Stimulated activated CD4-positive, alpha-beta T cell treated with anti-CD3 and anti-CD28 coated beads, Interleukin-15, amount 100 ng/mL, for 48 hours (primary cell): ENCODE measurements around the gene ZNFX1.
"Not testable (repeated sequence)": the region's sequence is repeated elsewhere in the genome, so short reads cannot be mapped to it uniquely, and the experiment has no call there.

Experiments
- DNase-seq, 2 donors: peaks; one replicate each; pipeline ENCODE4 v3.0.0-alpha.2; 2020; ENCODE audit warnings: low read depth in 2 of 2

Gene ZNFX1

DNA sequence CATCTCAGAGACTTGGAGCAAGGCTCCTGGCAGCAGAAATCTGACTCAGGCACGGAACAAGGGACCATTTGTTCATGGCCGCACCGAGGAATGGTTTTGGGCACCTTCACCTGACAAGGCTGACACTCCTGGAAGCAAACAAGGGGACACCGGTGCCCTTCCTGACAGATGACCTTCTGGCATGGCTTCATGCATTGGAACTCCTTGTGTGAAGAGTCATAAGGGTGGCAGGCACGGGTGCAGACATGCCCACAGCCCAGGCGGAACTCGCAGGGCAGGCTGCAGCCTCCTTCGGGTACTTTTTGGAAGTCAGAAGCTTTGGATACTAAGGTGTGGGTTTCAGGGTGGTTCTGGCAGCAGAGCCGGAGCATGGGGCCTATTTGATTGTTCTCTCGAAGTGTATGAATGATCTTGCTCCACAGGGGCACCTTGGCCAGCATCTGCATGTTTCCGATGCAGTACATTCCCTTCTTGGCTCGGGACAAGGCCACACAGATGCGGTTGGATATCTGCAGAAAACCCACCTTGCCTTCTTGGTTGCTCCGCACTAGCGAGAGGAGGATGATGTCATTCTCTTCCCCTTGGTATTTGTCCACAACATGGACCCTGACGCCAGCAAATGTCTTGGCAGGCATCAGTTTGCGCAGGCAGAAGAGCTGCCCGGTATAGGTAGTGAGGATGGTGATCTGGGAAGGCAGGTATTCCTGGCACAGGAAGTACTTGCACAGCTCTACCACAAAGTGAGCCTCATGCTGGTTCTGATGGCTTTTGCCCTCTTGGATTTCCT is 28.8 kb downstream of the ZNFX1 start:
- no peak for DNase-seq

DNA sequence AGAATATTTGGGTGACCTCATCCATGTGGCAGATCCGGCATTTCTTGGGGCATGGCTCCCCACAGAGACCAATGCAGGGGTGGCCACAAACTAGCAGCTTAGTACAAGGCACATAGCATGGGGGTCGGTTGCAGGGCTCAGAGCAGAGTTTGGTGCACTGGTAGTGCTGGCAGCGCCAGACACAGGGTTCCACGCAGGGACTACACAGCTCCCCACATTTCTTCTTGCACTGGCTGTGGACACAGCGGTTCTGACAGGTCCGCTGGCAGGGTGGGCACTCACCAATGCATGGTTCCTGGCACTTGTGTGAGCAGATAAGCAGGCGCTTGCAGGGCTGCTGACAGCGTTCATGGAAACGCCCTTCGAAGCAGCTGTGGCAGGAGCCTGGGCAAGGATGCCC is 29.6 kb downstream of the ZNFX1 start:
- no peak for DNase-seq

DNA sequence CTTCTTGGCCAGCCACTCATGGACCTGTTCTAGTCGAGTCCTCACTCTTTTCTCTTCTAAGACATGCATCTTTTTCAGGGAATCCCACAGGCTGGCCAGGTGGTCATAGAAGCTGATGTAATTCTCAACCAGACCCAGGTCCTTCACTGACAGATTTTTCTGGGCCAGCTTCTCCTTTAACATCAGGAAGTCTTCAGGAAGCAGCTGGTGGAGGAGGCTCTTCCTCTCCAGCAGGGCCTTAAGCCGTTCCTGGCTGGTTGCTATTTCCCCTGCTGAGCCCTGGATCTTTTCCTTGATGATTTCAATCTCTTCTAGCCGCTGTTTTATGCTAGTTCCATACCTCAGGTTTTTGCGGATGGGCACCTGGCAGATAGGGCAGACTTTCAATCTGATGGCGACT is 30.1 kb downstream of the ZNFX1 start:
- no peak for DNase-seq

DNA sequence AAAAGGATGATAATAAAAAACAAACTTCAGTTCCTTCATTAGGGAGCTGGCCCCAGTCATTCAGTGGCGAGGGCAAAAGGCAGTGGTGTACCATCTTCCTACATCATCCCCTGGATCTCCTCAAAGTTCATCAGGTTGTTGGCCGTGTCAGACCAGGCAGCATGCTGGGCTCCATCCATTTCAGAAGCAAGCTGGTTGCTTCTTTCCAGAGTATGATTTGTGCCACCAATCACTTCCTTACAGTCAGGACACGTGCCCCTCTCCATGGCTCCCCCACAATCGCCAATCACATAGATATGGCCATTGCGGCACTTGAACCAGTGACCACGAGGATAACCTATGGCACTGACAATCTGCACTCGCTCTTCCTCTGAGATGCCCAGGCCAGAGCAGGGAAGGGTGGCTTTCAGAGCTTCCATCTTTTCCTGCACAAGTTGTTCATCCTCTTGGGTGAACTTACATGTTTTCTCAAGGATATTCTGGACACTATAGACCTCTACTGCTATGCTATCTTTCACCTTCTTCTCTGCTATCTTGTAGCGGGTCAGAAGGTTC is 30.6 kb downstream of the ZNFX1 start:
- no peak for DNase-seq

DNA sequence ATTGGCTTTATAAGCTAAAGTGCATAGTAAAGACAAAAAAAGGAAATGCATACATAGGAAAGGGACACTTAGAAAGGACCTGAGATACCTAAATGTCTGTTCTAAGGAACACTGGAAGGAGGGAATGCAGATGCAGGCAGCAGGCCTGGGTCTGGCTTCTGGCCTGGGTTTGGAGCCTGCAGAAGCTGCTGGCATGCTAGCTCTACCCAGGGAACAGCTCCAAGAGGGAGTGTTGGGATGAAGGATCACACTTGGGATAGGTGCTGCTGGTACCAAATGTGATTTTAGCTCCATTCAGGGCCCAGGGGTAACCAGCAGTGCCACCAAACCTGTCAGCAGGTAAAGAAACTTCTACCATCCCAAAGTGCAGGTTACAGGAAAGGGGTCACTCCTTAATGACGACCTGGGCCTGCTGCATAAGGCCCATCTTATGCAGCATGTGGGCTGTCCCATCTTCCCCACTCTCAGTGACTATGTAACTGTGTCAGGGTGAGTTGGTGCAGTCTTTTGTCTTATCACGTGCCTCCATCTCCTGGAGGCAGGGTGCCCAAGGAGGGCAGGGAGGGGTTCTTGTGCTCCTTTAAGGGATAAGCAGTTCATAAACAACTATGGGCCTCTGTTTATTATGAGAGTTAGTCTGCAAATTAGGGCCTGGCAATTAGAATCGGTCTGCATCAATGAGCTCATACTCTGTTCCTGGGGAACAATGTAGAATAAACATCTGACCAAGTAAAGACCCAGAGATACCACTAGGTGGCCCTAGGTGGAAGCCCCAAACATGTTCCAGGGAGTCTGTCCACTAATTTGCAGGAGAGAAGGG is 31.7 kb downstream of the ZNFX1 start:
- DNase-seq: no peak

DNA sequence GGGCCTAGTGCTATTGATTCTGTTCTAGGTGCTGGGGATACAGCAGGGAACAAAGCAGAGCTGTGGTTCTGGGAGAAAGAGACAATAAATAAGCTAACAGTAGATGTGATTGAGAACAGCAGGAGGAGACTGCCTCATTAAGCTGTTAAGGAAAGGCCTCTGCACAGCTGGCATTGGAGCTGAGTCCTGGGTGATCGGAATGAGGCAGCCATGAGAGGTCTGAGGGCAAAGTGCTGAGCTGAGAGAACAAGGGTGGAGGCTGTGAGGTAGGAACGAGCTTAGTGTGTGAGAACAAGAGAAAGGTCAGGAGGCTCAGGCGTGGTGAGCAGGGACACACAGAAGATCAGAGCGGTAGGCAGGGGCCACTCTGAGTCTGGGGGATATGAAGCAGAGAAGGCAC is 40.3 kb downstream of the ZNFX1 start:
- no peak for DNase-seq

DNA sequence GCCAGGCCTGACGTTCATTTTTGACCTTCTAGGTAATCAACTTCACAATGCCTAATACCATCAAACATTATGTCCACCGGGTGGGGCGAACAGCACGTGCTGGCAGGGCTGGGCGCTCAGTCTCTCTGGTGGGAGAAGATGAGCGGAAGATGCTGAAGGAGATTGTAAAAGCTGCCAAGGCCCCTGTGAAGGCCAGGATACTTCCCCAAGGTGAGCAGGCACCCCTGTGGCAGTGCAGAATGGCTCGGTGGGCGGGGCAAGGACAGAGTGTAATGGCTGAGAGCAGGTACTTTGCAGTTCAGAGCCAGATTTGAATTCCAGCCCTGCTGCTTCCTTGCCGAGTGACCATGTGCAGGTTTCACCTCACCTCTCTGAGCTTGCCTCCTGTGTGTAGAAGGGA is 41.6 kb downstream of the ZNFX1 start:
- no peak for DNase-seq

DNA sequence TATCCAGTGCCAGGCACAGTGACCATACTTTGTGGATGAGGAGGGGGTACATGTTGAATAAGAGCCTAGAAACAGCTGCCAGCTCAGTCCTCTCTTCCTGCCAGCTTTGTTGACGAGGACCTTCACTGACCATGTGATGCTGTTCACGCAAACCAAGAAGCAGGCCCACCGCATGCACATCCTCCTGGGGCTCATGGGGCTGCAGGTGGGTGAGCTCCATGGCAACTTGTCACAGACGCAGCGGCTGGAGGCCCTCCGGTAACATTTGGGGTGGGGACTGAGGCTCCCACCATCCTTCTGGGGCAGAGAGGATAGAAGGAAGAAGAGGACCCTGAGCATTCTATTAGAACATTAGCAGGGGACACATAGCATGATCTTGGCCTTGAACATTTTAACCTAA is 43.0 kb downstream of the ZNFX1 start:
- no peak for DNase-seq

DNA sequence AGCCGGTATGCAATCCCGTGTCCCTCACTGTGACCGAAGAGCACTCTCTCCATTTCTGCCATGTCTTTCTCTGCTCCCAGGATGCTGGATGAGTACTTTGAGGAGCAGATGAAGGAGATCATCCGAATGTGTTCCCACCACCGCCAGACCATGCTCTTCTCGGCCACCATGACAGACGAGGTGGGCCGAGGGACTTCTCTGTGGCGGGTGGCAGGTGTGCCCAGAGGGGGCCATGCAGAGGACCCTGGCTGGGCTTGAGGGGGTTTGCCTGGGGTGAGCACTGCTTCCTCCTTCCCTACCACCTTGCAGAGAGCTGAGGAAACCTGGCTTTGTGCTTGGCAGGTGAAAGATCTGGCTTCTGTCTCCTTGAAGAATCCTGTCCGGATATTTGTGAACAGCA is 44.6 kb downstream of the ZNFX1 start:
- no peak for DNase-seq

DNA sequence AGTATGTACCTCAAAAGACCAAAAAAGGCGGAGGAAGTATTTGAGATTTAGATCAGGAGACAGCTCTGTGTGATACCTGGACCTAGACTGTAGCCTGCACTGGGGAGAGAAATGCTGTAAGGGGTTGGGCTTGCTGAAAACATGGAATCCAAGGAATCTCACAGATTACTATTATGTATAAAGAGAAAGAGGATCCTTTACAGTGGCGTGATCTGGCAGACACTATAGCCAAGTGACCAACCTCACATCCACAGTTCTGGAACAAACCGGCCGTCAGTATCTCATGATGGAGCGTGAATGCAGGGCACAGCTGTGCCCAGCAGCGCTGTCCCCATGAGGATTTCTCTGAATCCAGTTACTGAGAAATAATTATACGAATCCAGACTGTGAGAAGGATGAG is 46.4 kb downstream of the ZNFX1 start:
- no peak for DNase-seq

DNA sequence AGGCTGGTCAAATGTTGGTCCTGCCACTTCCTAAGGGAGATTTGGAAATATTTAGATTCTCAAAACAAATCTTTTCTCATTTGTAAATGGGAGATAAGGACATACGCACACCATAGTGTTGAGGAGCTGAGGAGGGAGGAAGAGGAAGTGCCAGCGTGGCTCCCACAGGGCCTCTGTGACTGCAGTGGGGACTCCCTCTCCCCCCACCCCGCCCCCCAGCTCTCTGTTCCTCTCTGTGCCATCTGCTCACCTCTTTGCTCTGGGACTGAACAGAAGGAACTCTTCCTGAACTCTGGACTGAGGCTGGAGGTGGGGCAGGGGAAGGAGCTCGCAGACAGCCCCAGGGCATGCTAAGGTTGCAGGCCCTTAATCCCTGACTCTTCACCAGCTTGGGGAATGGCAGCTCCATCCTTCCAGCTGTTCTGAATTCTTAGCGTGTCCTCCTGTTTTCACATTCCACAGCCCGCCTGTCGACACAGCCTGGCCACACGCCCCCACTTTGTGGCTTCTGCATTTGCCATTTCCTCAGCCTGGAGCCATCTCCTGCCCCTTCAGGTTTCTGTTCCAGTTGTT is 47.2 kb downstream of the ZNFX1 start:
- DNase-seq: no peak

DNA sequence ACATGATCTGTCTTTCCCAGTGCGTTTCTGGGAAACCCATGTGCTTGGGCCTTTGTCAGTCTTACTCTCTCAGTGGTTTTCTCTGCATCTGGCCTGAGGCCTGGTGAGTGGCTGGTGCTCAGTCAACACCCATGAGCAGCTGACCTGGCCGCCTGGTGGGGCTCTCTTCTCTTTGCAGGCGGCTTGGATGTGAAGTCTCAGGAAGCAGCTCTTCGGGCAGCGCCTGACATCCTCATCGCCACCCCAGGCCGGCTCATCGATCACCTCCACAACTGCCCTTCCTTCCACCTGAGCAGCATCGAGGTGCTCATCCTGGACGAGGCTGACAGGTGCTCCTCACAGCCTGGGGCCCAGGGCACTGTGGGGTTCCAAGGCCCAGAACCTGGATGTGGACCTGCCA is 47.8 kb downstream of the ZNFX1 start:
- DNase-seq: no peak

DNA sequence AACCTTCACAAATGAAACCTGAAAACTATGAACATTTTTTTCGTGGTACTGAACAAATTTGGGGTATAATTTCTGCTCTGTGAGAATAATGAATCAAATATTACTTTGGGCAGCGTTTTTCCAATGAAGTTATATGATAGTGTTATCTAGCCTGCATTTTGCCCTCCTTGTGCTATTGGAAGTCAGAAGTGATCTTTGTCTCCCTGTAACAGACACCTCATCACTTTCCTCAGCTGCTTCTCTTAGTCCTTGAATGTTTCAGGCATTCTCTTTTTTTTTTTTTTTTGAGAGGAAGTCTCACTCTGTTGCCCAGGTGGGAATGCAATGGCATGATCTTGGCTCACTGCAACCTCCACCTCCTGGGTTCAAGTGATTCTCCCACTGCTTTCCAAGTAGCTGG is 48.5 kb downstream of the ZNFX1 start:
- DNase-seq: no peak

DNA sequence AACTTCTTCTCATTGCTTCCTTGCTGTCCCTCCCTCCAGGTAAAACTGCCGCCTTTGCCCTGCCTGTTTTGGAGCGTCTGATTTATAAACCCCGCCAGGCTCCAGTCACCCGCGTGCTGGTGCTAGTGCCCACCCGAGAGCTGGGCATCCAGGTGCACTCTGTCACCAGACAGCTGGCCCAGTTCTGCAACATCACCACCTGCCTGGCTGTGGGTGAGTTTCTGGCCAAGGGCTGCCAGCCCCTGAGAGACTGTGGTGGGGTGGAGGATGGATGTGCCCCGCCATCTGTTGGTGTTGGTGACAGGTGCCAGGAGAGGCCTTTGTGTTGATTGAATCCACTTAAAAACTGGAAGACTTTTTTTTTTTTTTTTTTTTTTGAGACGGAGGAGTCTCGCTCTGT is 49.2 kb downstream of the ZNFX1 start:
- DNase-seq: no peak

DNA sequence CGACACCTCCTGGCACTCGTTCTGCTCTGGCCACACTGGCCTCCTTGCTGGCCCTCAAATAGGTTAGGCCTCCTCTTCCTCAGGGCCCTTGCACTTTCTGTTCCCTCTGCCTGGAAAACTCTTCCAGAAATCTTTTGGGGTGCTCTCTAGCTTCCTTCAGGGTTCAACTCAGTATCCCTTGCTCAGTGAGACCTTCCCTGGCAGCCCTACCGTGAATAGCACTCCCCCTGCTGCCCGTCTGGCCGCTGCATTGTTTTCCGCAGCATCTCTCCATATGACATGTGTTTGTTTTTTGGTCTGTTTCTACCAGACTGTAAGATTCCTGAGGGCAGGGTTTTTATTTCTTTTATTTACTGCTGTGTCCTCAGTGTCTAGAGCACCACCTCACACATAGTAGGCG is 52.0 kb downstream of the ZNFX1 start:
- no peak for DNase-seq

DNA sequence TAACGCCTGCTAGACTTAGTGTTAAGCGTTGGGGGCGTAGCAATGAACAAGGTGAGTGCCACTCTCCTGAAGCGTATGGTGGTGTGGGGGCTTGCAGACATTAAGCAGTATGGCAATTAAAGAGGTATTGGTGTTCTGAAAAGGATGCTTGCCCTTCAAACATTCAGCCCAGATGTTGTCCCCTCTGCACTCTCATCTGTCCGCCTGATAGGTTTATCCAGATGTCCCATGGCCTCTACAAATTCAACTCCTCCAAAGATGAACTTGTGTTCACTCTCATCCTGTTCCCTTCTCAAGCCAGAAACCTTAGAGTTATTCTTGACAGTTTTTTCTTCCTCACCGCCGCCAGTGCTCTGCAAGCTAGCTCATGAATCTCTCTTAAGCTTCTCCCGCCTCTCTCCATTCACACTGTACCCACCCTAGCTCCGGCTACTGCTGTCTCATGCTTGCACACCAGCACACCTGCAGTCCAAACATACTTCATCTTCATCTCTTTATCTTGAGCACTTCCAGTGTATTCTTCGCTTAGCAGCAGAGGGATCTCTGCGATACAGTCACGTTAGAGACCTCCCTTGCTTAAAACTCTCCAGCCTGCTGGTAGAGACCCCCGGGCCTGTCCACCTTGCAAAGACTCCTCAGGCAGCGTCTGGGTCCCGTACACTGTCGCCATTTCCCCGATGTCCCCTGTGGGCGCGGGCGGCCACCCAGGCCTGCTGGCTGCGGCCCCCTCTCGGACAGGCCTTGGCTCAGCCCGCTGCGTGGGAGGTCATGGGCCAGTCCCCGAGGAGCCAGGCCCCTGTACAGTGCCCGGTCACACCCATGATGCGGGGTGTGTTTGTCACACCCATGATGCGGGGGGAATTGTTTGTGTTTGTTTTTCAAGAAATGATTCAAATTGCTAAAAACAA is 57.7 kb downstream of the ZNFX1 start:
- no peak for DNase-seq

DNA sequence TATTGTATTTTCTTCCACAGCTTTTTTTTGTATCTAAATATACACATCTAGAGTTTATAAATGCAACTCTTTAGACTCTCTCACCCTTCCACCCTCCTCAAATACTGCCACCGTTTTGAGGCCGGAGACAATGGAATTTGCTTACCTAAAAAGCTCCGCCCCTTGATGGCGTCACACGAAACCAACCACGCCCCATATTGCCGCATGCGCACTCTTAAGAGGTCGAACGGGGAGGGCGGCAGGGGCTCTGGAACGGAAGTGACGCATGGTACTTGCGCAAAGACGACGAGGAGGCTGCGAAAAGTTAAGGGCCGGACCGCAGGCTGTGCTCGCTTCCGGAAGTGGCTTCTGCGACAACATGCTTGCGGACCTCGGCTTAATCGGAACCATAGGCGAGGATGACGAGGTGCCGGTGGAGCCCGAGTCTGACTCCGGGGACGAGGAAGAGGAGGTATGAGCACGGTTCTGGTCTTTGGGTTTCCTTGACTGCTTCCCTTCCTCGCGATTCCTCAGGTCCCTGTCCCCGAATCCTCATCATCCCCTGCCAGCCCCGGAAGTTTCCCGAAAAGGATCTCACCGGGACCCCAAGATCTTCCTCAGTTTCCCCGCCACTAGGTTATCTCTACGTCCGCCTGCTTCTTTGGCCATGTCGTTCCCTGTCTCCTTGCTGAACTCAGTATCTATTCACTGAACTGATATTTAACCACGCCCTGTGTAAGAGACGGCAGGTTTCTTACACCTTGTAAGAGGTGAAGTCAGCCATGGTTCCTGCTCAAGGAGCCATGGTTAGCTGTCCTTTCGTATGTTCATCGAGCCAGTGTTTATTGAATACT is 58.5 kb downstream of the ZNFX1 start, which contains the start of gene DDX27:
Gene DDX27, plus strand, starts transcription at position 326 of the 833 bp plus-strand sequence. Its CDS starts 33 bp downstream, at position 359.
- peak; percentile 94 to 95 for DNase-seq

DNA sequence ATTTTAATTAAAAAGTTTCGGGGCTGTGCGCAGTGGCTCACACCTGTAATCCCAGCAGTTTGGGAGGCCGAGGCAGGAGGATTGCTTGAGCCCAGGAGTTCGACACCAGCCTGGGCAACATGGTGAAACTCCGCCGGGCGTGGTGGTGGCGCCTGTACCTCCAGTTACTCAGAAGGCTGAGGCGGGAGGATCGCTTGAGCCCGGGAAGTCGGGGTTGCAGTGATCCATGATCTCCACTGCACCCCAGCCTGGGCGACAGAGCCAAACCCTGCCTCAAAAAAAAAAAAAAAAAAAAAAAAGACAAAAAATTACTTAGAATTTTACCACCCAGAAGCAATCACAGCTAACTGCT is 59.1 kb downstream of the ZNFX1 start:
- DNase-seq: not testable (repeated sequence)

DNA sequence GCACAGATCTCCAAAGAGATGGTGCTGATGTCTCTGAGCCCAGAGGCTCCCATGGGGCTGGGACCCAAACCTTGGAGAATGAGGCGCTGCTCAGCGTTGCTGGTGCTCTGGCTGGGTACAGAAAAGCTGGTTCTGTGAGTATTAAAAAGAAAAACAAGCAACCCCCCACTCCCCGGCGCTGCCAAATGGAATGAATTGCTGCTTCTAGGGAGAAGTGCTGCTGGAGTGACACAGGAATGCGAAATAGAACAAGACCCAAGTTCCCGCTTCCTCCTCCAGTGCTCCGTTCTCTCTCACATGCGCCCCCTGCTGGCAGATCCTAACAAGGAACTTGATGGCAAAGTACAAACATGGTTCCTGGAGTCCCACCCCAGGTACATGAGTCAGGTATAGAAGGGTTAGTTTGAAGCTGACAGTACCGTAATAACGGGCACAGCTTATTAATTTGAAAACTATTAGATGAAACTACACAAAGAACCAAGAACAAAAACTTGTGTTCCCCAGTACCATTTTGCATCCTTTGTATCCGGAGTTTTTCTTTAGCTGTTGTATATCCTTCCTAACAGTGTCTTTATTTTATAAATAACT is 60.8 kb downstream of the ZNFX1 start:
- DNase-seq: peak; percentile 91 to 96

DNA sequence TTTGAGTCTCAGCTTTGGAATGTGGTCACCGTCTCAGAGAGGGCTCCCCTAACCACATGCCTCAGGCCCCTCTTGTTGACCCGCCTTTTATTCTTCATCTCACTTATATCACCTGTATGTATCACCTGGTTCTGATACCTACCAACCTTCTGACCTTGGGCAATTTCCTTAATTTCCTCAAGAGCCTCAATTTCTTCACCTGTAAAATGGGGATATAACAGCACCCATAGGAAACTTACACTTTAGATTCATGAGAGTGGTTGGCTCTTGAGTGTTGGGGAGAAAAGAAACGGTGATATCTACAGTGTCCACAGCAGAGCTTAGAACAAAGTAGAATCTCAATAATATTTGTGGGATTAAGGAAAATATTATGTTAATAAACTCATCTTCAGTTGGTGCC is 62.6 kb downstream of the ZNFX1 start:
- DNase-seq: no peak
